Brain microvascular endothelial cell (primary cell): Measurements from ENCODE around the gene KCNMA1.

Experiments used
- DNase-seq: peaks from one replicate; pipeline ENCODE4 v3.0.0-alpha.2; 2020
- H3K27ac ChIP-seq: fragments of 250-450 bp; sonication (Bioruptor Pico); 2 replicates; pipeline ENCODE4 v1.5.1; 2020; ENCODE audit warnings: mild to moderate bottlenecking, moderate library complexity
- H3K27me3 ChIP-seq: fragments of 250-450 bp; sonication (Bioruptor Pico); replicated peaks from 2 replicates; pipeline ENCODE4 v1.5.1; 2020; ENCODE audit warnings: mild to moderate bottlenecking
- H3K36me3 ChIP-seq: fragments of 250-450 bp; sonication (Bioruptor Pico); replicated peaks from 2 replicates; pipeline ENCODE4 v1.5.1; 2020; ENCODE audit warnings: mild to moderate bottlenecking
- H3K4me3 ChIP-seq: 2 replicates; pipeline ENCODE4 v1.5.1; 2011; ENCODE audit warnings: low read depth, mild to moderate bottlenecking, control low read depth, low read length, moderate library complexity
- CTCF ChIP-seq: IDR thresholded peaks from 2 replicates; pipeline ENCODE4 v1.5.1; 2011; ENCODE audit warnings: low read depth, mild to moderate bottlenecking, moderate library complexity, low read length, control low read depth, inconsistent platforms; ENCODE audit errors: missing control alignments
- in situ Hi-C: cut with HindIII; loops from 2 replicates; pipeline ENCODE4 v1.10.0; 2017; ENCODE audit warnings: low sequenced_read_pairs, low pct_ligation_motif_present

Gene KCNMA1

GRCh38 chr10:77071956-77072355 is 565.7 kb downstream of the KCNMA1 start:
- in situ Hi-C loops = no loop called here
- Histone ChIP-seq H3K4me3 (no peak overlapping the region), H3K27me3 (no peaks in the 10 kb centered on the region), H3K36me3 (peaks cover 7% of the 10 kb centered on the region), H3K27ac (no peak overlapping the region)
- TF ChIP-seq CTCF = no peak
- no peak for DNase-seq

- in situ Hi-C loops = no loop called here
- H3K36me3 ChIP-seq = peaks cover 7% of the 10 kb centered on the region
- DNase-seq = no peak
- no peak for TF ChIP-seq CTCF
- no peak overlapping the region for H3K27ac ChIP-seq
- no peak overlapping the region for H3K4me3 ChIP-seq
- no peaks in the 10 kb centered on the region for H3K27me3 ChIP-seq
These were observed 566.6 kb downstream of the KCNMA1 start for GRCh38 chr10:77071001-77071511.

GRCh38 chr10:77070346-77070745 is 567.3 kb downstream of the KCNMA1 start:
- no peak overlapping the region for H3K27ac ChIP-seq
- H3K36me3 ChIP-seq = peaks cover 7% of the 10 kb centered on the region
- no peaks in the 10 kb centered on the region for H3K27me3 ChIP-seq
- in situ Hi-C loops = no loop called here
- DNase-seq = no peak
- TF ChIP-seq CTCF = no peak
- H3K4me3 ChIP-seq = no peak overlapping the region

GRCh38 chr10:77068969-77069368 is 568.6 kb downstream of the KCNMA1 start:
- Histone ChIP-seq H3K27ac (no peak overlapping the region), H3K27me3 (no peaks in the 10 kb centered on the region), H3K36me3 (peaks cover 7% of the 10 kb centered on the region), H3K4me3 (no peak overlapping the region)
- no peak for DNase-seq
- in situ Hi-C loops = no loop called here
- TF ChIP-seq CTCF = no peak

GRCh38 chr10:77068272-77068671 is 569.3 kb downstream of the KCNMA1 start:
- no peak overlapping the region for H3K27ac ChIP-seq
- no peak overlapping the region for H3K4me3 ChIP-seq
- no peak for DNase-seq
- in situ Hi-C loops = no loop called here
- no peak for TF ChIP-seq CTCF
- H3K36me3 ChIP-seq = peaks cover 7% of the 10 kb centered on the region
- H3K27me3 ChIP-seq = no peaks in the 10 kb centered on the region

GRCh38 chr10:77062381-77062780 is 575.2 kb downstream of the KCNMA1 start:
- Histone ChIP-seq H3K27me3 (no peaks in the 10 kb centered on the region), H3K27ac (no peak overlapping the region), H3K4me3 (no peak overlapping the region), H3K36me3 (no peaks in the 10 kb centered on the region)
- in situ Hi-C loops = no loop called here
- DNase-seq = no peak
- no peak for TF ChIP-seq CTCF
